Esophagus squamous epithelium (tissue), 5 donors: Measurements from ENCODE around the gene CBLB. TPM values are rescaled to one million over a fixed set of nuclear protein-coding genes. Genes with fewer than 3 reads are reported as not detected.
A peak's percentile ranks its signal among the peaks of the same experiment; 100 is the strongest.

Experiments used
- DNase-seq: peaks from one replicate; lab custom pipeline; 2025; lab: John Stamatoyannopoulos, UW
- H3K27ac ChIP-seq, 4 donors: fragments of 200-600 bp; sonication (generic); one replicate each; pipeline ENCODE4 v1.5.1; 2016 to 2019; ENCODE audit warnings: mild to moderate bottlenecking in 1 of 4
- H3K27me3 ChIP-seq, 4 donors: fragments of 200-600 bp; sonication (generic); 1 replicate in 3 of 4; 2 replicates in 1 of 4; pipeline versions ENCODE4 v1.5.1 to v1.6.0; 2017 to 2021; ENCODE audit warnings: antibody characterized with exemption in 1 of 4
- H3K36me3 ChIP-seq, 3 donors: fragments of 200-600 bp; sonication (generic); one replicate each; pipeline ENCODE4 v1.5.1; 2016 to 2019
- H3K4me1 ChIP-seq, 3 donors: fragments of 200-600 bp; sonication (generic); one replicate each; pipeline ENCODE4 v1.5.1; 2017 to 2019
- H3K4me3 ChIP-seq, 4 donors: fragments of 200-600 bp; sonication (generic); 1 replicate in 3 of 4; 2 replicates in 1 of 4; pipeline ENCODE4 v1.5.1; 2016 to 2019; ENCODE audit warnings: mild to moderate bottlenecking in 2 of 4, moderate library complexity in 1 of 4
- H3K9me3 ChIP-seq, 3 donors: fragments of 200-600 bp; sonication (generic); one replicate each; pipeline ENCODE4 v1.5.1; 2016 to 2019
- POLR2A ChIP-seq, 4 donors: fragments of 450-650 bp; IDR thresholded peaks; one replicate each; pipeline ENCODE4 v1.6.1; 2017; ENCODE audit warnings: antibody characterized with exemption in 4 of 4, mild to moderate bottlenecking in 4 of 4, moderate library complexity in 3 of 4
- WGBS, 2 donors: methylation state at CpG; one replicate each; pipeline ENCODE4 v1.1.5; 2018; 5-methylcytosine and 5-hydroxymethylcytosine counted together
- intact Hi-C: fragments of 100-400 bp; cut with DNase I; formaldehyde crosslinking; loops from one replicate; pipeline ENCODE4 v1.15.0; 2022
- total RNA-seq, 4 donors: library from RNA; depleted of rRNA; stranded (reverse); fragments of >200 nt; gene quantifications; one replicate each; pipeline ENCODE4 v1.1.0, GENCODE V29; 2016
- TF ChIP-seq, protein P1 (sequence below), 6 experiments: fragments of 450-650 bp in 4 of 6; fragments of 200-600 bp in 2 of 6; sonication (generic) in 2 of 6; IDR thresholded peaks; one replicate each; pipeline ENCODE4 v1.5.1; 2016 to 2019; ENCODE audit warnings: antibody characterized with exemption in 6 of 6, mild to moderate bottlenecking in 4 of 6, moderate library complexity in 4 of 6
- donor health status: DM: yes; HTN: yes; CAD: no.

Gene CBLB
- total RNA-seq, 4 donors from 2014 or later: 6.7 to 29.4 (median 19.6) TPM

DNA sequence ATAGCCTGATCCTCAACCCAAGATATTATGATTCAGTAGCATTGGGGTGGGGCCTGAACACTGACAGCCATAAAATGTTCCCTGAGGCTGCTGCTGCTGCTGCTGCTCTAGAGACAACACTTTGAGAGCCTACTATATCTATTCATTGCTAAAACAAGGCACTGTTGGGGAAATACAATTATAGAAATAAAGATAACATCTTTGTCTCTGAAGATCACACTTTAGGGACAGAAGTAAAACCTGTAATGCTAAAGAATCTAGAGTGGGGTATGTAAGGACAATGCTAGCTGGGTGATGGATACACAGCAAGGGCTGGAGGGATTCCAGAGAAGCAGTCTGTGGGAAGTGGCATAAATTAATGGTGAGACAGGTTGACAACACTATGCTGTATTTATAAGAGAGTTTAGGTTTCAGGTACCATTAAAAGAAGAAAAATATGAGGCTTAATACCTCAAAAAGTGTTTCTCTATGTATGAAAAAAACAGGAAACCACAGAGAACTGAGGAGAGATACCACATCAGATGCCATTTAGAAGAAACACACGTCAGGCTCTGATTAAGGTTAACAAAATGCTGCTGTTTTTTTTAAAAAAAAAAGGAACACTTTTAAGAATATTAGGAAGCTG lies 115.9 kb downstream of the CBLB start:
- intact Hi-C loops: no loop called here
- TF ChIP-seq, protein P1, sequence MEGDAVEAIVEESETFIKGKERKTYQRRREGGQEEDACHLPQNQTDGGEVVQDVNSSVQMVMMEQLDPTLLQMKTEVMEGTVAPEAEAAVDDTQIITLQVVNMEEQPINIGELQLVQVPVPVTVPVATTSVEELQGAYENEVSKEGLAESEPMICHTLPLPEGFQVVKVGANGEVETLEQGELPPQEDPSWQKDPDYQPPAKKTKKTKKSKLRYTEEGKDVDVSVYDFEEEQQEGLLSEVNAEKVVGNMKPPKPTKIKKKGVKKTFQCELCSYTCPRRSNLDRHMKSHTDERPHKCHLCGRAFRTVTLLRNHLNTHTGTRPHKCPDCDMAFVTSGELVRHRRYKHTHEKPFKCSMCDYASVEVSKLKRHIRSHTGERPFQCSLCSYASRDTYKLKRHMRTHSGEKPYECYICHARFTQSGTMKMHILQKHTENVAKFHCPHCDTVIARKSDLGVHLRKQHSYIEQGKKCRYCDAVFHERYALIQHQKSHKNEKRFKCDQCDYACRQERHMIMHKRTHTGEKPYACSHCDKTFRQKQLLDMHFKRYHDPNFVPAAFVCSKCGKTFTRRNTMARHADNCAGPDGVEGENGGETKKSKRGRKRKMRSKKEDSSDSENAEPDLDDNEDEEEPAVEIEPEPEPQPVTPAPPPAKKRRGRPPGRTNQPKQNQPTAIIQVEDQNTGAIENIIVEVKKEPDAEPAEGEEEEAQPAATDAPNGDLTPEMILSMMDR (IDR thresholded peaks at IDR 0.05): no peak
- no peak for TF ChIP-seq POLR2A (IDR thresholded peaks at IDR 0.05)
- H3K27ac ChIP-seq: peak overlapping the region; percentile 13 to 51 (median 40)
- H3K27me3 ChIP-seq: no peaks in the 10 kb centered on the region
- 50 to 63% methylated on average over 1 of the region's 1 CpG for WGBS, 2 donors
- H3K9me3 ChIP-seq: no peaks in the 10 kb centered on the region
- no peaks in the 10 kb centered on the region for H3K36me3 ChIP-seq
- H3K4me1 ChIP-seq: peaks cover 0 to 27% (median 6%) of the 10 kb centered on the region in 3 donors
- DNase-seq: no peak
- H3K4me3 ChIP-seq: no peak overlapping the region

DNA sequence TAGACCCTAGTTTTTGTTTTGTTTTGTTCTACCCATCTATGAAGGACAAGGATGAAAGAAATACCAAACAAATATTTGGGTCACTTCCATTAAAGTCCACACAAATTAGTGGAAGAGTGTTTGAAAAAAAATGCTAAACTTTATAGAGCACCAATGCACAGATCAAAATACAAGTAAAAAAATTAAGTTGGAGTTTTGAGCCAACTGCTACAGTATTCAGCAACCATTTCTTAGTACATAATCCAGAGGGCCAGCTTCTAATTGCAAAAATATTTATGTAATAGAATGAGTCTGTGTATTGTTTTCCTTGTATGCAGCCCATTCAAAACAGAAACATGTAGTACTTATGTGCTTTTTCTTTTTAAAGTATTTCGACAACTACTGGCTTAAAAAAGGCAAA lies 121.1 kb downstream of the CBLB start:
- intact Hi-C loops: no loop called here
- Histone ChIP-seq H3K27me3 (no peaks in the 10 kb centered on the region), H3K4me3 (no peak overlapping the region), H3K36me3 (peaks cover 0 to 14% (median 0%) of the 10 kb centered on the region in 3 donors), H3K4me1 (peaks cover 0 to 29% (median 16%) of the 10 kb centered on the region in 3 donors), H3K27ac (peak overlapping the region in 1 of 4 donors; percentile 63), H3K9me3 (no peaks in the 10 kb centered on the region)
- no peak for DNase-seq
- TF ChIP-seq, protein P1 (IDR thresholded peaks at IDR 0.05): no peak
- no peak for TF ChIP-seq POLR2A (IDR thresholded peaks at IDR 0.05)
- WGBS, 2 donors: 66 to 69% methylated on average over 1 of the region's 1 CpG

DNA sequence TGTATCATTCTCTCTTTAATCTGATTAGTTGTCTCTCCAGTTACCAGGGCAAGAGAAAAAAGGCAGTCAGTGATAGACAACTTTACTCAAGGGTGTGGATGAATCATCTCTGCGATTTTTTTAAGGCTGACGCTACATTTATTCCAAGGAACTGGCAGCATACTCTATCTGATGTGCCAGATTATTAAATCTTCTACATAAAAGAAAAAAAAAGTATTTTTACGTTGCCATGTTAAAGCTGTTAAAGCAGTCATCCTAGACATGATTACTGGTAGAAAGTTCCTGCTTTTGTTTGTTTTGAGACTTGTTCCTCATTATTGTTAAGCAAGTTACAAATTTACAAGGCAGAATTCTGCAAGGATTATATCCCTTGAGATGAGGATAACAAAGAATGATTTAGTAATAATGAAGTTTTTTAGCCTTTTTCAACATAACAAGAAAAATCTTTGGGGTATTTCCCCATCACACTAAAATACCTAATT lies 121.7 kb downstream of the CBLB start:
- WGBS, 2 donors: 8 to 23% methylated on average over 3 of the region's 3 CpGs
- peaks cover 0 to 29% (median 16%) of the 10 kb centered on the region in 3 donors for H3K4me1 ChIP-seq
- DNase-seq: no peak
- H3K27ac ChIP-seq: peak overlapping the region in 3 of 4 donors; percentile 35 to 81 (median 63)
- H3K27me3 ChIP-seq: no peaks in the 10 kb centered on the region
- H3K36me3 ChIP-seq: peaks cover 0 to 14% (median 0%) of the 10 kb centered on the region in 3 donors
- TF ChIP-seq, protein P1 (IDR thresholded peaks at IDR 0.05): no peak
- no peak for TF ChIP-seq POLR2A (IDR thresholded peaks at IDR 0.05)
- H3K4me3 ChIP-seq: no peak overlapping the region
- intact Hi-C loops: no loop called here
- H3K9me3 ChIP-seq: no peaks in the 10 kb centered on the region

DNA sequence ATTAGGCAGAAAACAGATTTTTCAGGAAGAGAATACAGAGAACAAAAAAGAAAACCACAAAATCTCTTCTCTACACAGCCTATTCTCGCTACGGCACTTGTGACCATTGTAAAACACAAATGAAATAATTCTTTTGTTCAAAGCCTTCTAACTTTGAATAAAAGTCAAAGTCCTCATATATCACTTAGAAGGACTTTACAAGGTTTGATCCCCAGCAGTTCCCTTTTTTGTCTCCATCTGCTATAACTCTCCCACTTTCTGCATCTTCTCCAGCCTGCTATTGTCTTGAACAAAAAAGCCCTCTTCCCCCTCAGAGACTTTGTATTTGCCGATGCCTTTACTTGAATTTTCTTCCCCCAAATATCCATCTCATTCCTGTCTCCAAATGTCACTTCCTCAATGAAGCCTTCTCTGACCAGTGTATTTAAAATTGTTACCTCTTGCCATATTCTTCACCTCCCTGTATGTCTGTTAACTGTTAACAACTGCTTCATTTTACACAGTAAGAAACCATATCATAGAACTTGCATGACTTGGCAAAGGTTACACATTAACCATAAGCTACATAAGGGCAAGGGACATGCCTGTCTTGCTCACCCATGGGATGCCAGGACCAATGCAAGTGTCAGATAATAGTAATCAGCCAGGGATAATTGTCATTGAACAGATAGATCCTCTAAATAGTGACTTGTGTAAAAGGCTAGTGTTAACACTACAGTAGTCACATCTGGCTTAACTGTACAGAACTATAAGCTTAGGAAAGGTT lies 122.4 kb downstream of the CBLB start:
- Histone ChIP-seq H3K4me3 (no peak overlapping the region), H3K27me3 (no peaks in the 10 kb centered on the region), H3K27ac (peak overlapping the region in 3 of 4 donors; percentile 35 to 81 (median 63)), H3K36me3 (peaks cover 0 to 17% (median 0%) of the 10 kb centered on the region in 3 donors), H3K9me3 (peaks cover 0 to 2% (median 0%) of the 10 kb centered on the region in 3 donors), H3K4me1 (peaks cover 0 to 29% (median 16%) of the 10 kb centered on the region in 3 donors)
- 66 to 83% methylated on average over 3 of the region's 3 CpGs for WGBS, 2 donors
- TF ChIP-seq, protein P1 (IDR thresholded peaks at IDR 0.05): no peak
- no peak for TF ChIP-seq POLR2A (IDR thresholded peaks at IDR 0.05)
- intact Hi-C loops: no loop called here
- DNase-seq: no peak

DNA sequence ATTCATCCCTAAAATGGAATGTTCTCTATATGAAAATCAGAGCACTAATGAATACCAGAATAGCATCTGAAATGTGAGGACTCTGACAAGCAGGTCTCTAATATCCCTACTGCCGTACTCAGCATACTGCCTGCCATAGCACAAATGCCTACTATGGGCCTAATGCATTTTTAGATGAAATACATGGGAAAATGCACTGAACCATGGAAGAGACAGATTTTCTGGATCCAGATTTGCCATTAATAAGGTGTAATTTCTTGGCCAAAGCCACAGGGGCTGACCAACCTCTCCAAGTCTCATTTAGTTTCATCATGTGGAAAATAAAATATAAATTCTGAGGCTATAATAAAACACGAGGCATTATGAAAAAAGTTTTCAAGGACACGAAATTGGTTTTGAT lies 123.8 kb downstream of the CBLB start:
- DNase-seq: no peak
- WGBS, 2 donors: 94 to 95% methylated on average over 3 of the region's 3 CpGs
- Histone ChIP-seq H3K9me3 (peaks cover 0 to 4% (median 0%) of the 10 kb centered on the region in 3 donors), H3K27me3 (no peaks in the 10 kb centered on the region), H3K36me3 (peaks cover 0 to 26% (median 0%) of the 10 kb centered on the region in 3 donors), H3K4me1 (peaks cover 0 to 29% (median 16%) of the 10 kb centered on the region in 3 donors), H3K27ac (no peak overlapping the region), H3K4me3 (no peak overlapping the region)
- TF ChIP-seq, protein P1 (IDR thresholded peaks at IDR 0.05): no peak
- no peak for TF ChIP-seq POLR2A (IDR thresholded peaks at IDR 0.05)
- intact Hi-C loops: no loop called here
